Measurements from ENCODE around the gene TUBD1.
"Not testable (repeated sequence)": the region's sequence is repeated elsewhere in the genome, so short reads cannot be mapped to it uniquely, and the experiment has no call there.

Gene TUBD1

GRCh38 chr17:59874376-59874775 lies 18.4 kb downstream of the TUBD1 start:
- no peak for DNase-seq

GRCh38 chr17:59873414-59873813 lies 19.3 kb downstream of the TUBD1 start:
- DNase-seq = not testable (repeated sequence)

GRCh38 chr17:59872351-59872750 lies 20.4 kb downstream of the TUBD1 start:
- DNase-seq = no peak

- DNase-seq = no peak
Measured at GRCh38 chr17:59870482-59870881, 22.3 kb downstream of the TUBD1 start.

GRCh38 chr17:59869941-59870218 lies 22.9 kb downstream of the TUBD1 start:
- DNase-seq = no peak

- DNase-seq = no peak
Measured at GRCh38 chr17:59863616-59864015, 29.1 kb downstream of the TUBD1 start.

DNA sequence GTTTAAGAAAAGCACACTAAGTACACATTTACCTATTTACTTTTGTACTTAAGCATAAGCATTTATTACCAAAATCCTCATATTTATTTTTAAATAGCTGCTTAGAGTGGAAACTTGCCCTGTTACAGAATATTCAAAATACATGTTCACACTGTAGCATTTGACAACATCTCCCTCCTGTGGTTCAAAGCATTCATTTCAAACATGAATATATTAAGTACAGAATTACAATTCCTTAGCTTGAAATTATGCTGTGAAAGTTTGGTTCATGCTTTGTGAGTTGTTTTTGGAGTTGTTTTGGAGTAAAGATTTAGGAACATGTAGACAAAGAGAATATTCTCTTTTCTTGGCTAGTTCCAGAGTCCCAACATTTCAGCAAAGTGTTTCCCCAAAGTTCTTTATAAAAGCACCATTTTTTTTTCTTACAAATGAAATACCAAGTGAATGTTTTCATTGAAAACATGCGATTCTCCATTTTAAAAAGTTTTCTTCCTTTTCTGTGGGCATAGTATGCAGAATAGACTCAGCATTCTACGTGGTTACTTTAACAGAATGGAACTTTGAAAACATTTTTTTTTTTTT lies 33.2 kb downstream of the TUBD1 start:
- peak; percentile 18 for DNase-seq

GRCh38 chr17:59858932-59859331 lies 33.8 kb downstream of the TUBD1 start:
- DNase-seq = no peak

- no peak for DNase-seq
Measured at GRCh38 chr17:59858167-59858816, 34.5 kb downstream of the TUBD1 start.

GRCh38 chr17:59856859-59857794 lies 35.6 kb downstream of the TUBD1 start:
- DNase-seq = no peak

- DNase-seq = not testable (repeated sequence)
Measured at GRCh38 chr17:59853919-59854729, 38.6 kb downstream of the TUBD1 start.

DNA sequence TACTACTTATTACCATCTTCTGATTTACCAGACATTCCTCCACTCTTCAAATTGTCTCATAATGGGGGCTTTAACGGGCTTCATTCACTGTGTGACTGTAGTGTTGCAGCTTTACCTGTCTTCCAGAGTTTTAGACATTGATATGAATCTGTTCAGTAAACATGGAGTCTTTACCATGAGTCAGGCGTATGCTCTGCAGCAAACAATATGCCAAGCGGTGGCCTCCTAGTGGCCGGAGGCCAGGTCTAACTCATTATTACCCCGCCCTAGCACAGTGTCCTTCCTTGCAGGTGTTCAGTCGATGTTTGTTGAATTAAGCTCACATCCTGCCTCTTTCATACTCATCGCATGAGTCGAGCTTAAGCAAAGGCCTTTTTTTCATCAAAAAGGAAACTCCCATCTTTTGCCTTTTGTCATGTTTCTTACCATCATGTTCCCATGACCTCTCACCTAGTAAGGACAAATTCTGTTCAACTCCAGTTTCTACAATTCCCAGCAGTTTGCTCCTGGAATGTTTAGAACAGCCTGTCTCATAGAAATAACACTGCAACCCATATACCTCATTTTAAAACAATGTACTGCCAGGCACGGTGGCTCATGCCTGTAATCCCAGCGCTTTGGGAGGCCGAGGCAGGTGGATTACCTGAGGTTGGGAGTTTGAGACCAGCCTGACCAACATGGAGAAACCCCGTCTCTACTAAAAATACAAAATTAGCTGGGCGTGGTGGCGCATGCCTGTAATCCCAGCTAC lies 39.4 kb downstream of the TUBD1 start:
- no peak for DNase-seq

- not testable (repeated sequence) for DNase-seq
Measured at GRCh38 chr17:59852847-59853167, 39.9 kb downstream of the TUBD1 start.

- no peak for DNase-seq
Measured at GRCh38 chr17:59851439-59852375, 41.0 kb downstream of the TUBD1 start.

GRCh38 chr17:59850311-59850710 lies 42.4 kb downstream of the TUBD1 start:
- DNase-seq = not testable (repeated sequence)

DNA sequence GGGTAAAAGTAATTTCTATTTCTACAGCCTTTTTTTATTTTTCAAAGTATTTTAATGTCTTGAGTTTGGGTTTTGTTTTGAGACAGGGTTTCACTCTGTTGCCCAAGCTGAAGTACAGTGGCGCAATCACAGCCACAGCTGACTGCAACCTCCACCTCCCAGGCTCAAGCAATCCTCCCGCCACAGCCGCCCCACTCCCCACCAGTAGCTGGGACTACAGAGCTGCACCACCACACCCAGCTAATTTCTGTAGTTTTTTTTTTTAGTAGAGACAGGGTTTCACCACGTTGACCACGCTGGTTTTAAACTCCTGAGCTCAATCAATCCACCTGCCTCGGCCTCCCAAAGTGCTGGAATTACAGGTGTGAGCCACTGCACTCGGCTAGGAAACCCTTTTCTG lies 44.0 kb downstream of the TUBD1 start:
- DNase-seq = no peak

DNA sequence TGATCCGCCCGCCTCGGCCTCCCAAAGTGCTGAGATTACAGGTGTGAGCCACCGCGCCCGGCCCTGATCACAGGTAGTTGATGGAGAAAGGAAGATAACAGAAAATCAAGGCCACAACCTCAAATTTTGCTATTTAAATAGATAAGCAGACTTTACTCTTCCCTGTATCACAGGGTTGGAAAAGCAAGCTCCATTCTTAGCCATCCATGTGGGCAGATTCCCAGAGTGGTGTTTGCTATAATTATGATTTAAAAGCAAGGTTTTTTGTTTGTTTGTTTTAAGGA lies 44.4 kb downstream of the TUBD1 start:
- no peak for DNase-seq

- DNase-seq = no peak
Measured at GRCh38 chr17:59846394-59847165, 46.2 kb downstream of the TUBD1 start.

DNA sequence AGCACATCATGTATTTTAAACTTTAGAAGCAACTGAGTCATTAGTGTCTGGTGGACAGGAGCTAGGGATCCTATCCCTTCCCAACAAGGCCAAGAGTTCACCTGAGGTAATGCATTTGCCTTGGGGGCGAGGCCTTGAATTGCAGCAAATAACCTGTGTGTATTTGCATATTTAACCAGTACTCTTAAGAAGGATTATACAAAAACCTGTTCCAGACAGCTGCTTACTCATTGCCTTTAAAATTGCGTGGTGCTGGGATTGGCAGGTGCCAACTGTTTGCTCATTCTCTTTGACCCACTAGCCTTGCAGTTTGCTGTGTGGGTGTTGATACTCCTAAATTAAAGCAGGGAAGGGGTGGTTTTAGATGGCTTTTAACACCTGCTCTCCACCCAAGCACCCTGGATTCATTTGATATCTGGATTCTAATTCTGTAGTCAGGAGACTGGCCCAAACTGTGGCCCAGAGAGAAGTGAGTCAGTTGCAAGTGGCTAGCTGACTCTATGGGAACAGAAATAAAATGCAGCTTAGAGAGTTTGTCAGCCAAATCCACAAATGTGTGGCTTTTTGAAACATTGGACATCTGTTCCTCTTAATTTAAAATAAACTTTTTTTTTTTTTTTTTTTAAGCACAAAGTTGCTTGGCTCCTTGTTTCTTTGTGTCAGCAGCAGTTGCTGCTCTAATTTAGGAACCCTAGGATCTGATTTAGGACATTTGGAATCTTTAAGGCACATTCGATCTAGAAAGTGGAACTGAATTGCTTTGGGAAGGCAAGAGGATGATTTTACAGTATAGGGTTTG lies 46.9 kb downstream of the TUBD1 start:
- DNase-seq = peak; percentile 48
